Uterus (tissue), 4 donors: ENCODE results near the gene COL6A3. TPM values are rescaled to one million over a fixed set of nuclear protein-coding genes. Genes with fewer than 3 reads are reported as not detected.
A peak's percentile ranks its signal among the peaks of the same experiment; 100 is the strongest.

Experiments
- DNase-seq, 2 donors: peaks; one replicate each; pipeline ENCODE4 v3.0.0-alpha.2; 2019 to 2020
- H3K27ac ChIP-seq, 2 donors: fragments of 200-600 bp; sonication (generic); 1 replicate in 1 of 2; 2 replicates in 1 of 2; pipeline ENCODE4 v1.5.1; 2016 to 2018
- H3K27me3 ChIP-seq, 2 donors: fragments of 200-600 bp; sonication (generic); one replicate each; pipeline ENCODE4 v1.5.1; 2018 to 2019; ENCODE audit warnings: control low read depth in 1 of 2
- H3K36me3 ChIP-seq, 2 donors: fragments of 200-600 bp; sonication (generic); one replicate each; pipeline ENCODE4 v1.5.1; 2019; ENCODE audit warnings: control low read depth in 1 of 2
- H3K4me1 ChIP-seq, 2 donors: fragments of 200-600 bp; sonication (generic); one replicate each; pipeline ENCODE4 v1.5.1; 2018 to 2019; ENCODE audit warnings: control low read depth in 1 of 2
- H3K4me3 ChIP-seq, 2 donors: fragments of 200-600 bp; sonication (generic); 1 replicate in 1 of 2; 2 replicates in 1 of 2; pipeline ENCODE4 v1.5.1; 2018 to 2019; ENCODE audit warnings: mild to moderate bottlenecking in 1 of 2
- H3K9me3 ChIP-seq, 2 donors: fragments of 200-600 bp; sonication (generic); one replicate each; pipeline ENCODE4 v1.5.1; 2019; ENCODE audit warnings: control low read depth in 1 of 2
- POLR2A ChIP-seq, 2 donors: fragments of 450-650 bp; IDR thresholded peaks; one replicate each; pipeline ENCODE4 v1.6.1; 2016; ENCODE audit warnings: antibody characterized with exemption in 2 of 2, mild to moderate bottlenecking in 1 of 2, moderate library complexity in 1 of 2
- intact Hi-C: fragments of 100-400 bp; cut with DNase I; formaldehyde crosslinking; loops from one replicate; pipeline ENCODE4 v1.15.1; 2023; ENCODE audit warnings: low total_unique reads
- total RNA-seq, 4 donors: library from RNA; depleted of rRNA in 3 of 4; stranded (reverse); fragments of >200 nt in 3 of 4; gene quantifications; one replicate each; pipeline versions ENCODE4 v1.1.0 to v1.2.4, GENCODE V29; 2014 to 2023
- TF ChIP-seq, protein P1 (sequence below), 4 experiments: fragments of 200-600 bp in 2 of 4; fragments of 450-650 bp in 2 of 4; sonication (generic) in 2 of 4; IDR thresholded peaks; one replicate each; pipeline ENCODE4 v1.5.1; 2016 to 2019; ENCODE audit warnings: antibody characterized with exemption in 4 of 4, mild to moderate bottlenecking in 2 of 4, moderate library complexity in 1 of 4
- donor health status: DM: yes; HTN: yes; CAD: no.

Gene COL6A3
- total RNA-seq, 4 donors from 2014 or later: 164 to 1,719 (median 447) TPM

DNA sequence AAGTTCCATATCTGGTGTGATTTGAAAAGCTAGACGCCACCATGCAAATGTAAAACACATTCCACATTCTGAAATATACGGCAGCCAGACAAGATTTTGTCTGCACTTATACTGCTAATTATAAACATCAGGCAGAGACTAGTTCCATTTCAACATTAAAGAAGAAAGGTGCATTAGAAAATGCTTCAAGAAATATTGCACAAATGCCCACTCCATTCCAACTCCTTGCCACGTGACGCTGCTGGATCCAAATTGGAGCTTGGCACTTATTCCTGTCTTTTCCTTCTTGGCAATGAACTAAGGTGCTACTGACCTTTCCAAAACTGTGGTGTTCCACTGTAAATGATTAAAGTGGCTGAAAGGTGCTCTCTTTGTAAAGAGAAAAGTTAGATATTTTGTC lies 6.3 kb downstream of the COL6A3 start:
- peak overlapping the region; percentile 94 to 97 for H3K27ac ChIP-seq
- intact Hi-C loops: no loop called here

GRCh38 chr2:237406371-237406895 lies 7.5 kb downstream of the COL6A3 start:
- H3K9me3 ChIP-seq: no peaks in the 10 kb centered on the region
- H3K4me3 ChIP-seq: no peak overlapping the region
- H3K27ac ChIP-seq: peak overlapping the region; percentile 94 to 97
- H3K36me3 ChIP-seq: no peaks in the 10 kb centered on the region
- TF ChIP-seq POLR2A (IDR thresholded peaks at IDR 0.05): no peak
- TF ChIP-seq, protein P1, sequence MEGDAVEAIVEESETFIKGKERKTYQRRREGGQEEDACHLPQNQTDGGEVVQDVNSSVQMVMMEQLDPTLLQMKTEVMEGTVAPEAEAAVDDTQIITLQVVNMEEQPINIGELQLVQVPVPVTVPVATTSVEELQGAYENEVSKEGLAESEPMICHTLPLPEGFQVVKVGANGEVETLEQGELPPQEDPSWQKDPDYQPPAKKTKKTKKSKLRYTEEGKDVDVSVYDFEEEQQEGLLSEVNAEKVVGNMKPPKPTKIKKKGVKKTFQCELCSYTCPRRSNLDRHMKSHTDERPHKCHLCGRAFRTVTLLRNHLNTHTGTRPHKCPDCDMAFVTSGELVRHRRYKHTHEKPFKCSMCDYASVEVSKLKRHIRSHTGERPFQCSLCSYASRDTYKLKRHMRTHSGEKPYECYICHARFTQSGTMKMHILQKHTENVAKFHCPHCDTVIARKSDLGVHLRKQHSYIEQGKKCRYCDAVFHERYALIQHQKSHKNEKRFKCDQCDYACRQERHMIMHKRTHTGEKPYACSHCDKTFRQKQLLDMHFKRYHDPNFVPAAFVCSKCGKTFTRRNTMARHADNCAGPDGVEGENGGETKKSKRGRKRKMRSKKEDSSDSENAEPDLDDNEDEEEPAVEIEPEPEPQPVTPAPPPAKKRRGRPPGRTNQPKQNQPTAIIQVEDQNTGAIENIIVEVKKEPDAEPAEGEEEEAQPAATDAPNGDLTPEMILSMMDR (IDR thresholded peaks at IDR 0.05): no peak
- no peak for DNase-seq
- peaks cover 0 to 7% of the 10 kb centered on the region in 2 donors for H3K4me1 ChIP-seq
- H3K27me3 ChIP-seq: no peaks in the 10 kb centered on the region
- intact Hi-C loops: no loop called here

More for the DNA sequence above, 6.3 kb downstream of the COL6A3 start:
- TF ChIP-seq, protein P1 (IDR thresholded peaks at IDR 0.05): no peak
- no peak for TF ChIP-seq POLR2A (IDR thresholded peaks at IDR 0.05)
- Histone ChIP-seq H3K27me3 (no peaks in the 10 kb centered on the region), H3K4me3 (no peak overlapping the region), H3K4me1 (peaks cover 0 to 7% of the 10 kb centered on the region in 2 donors), H3K9me3 (no peaks in the 10 kb centered on the region), H3K36me3 (no peaks in the 10 kb centered on the region)
- peak in 1 of 2 donors; percentile 48 for DNase-seq

- DNase-seq: no peak
- intact Hi-C loops: no loop called here
- Histone ChIP-seq H3K27me3 (no peaks in the 10 kb centered on the region), H3K9me3 (no peaks in the 10 kb centered on the region), H3K36me3 (no peaks in the 10 kb centered on the region), H3K4me1 (peaks cover 0 to 7% of the 10 kb centered on the region in 2 donors), H3K27ac (peak overlapping the region; percentile 94 to 97), H3K4me3 (no peak overlapping the region)
- TF ChIP-seq, protein P1 (IDR thresholded peaks at IDR 0.05): no peak
- no peak for TF ChIP-seq POLR2A (IDR thresholded peaks at IDR 0.05)
These were observed 8.4 kb downstream of the COL6A3 start for GRCh38 chr2:237405605-237406004.

- Histone ChIP-seq H3K27me3 (no peaks in the 10 kb centered on the region), H3K36me3 (no peaks in the 10 kb centered on the region), H3K4me1 (peaks cover 0 to 7% of the 10 kb centered on the region in 2 donors), H3K9me3 (no peaks in the 10 kb centered on the region), H3K4me3 (no peak overlapping the region), H3K27ac (peak overlapping the region; percentile 94 to 97)
- DNase-seq: no peak
- TF ChIP-seq POLR2A (IDR thresholded peaks at IDR 0.05): no peak
- TF ChIP-seq, protein P1 (IDR thresholded peaks at IDR 0.05): no peak
- intact Hi-C loops: no loop called here
These were observed 8.9 kb downstream of the COL6A3 start for GRCh38 chr2:237405006-237405559.

- Histone ChIP-seq H3K27ac (peak overlapping the region; percentile 94 to 97), H3K36me3 (no peaks in the 10 kb centered on the region), H3K27me3 (no peaks in the 10 kb centered on the region), H3K9me3 (no peaks in the 10 kb centered on the region), H3K4me1 (peaks cover 0 to 9% of the 10 kb centered on the region in 2 donors), H3K4me3 (no peak overlapping the region)
- TF ChIP-seq, protein P1 (IDR thresholded peaks at IDR 0.05): no peak
- no peak for TF ChIP-seq POLR2A (IDR thresholded peaks at IDR 0.05)
- intact Hi-C loops: no loop called here
- no peak for DNase-seq
These were observed 9.6 kb downstream of the COL6A3 start for GRCh38 chr2:237404413-237404812.
